Pulmonary artery endothelial cell (primary cell): ENCODE measurements around the gene LRFN3. TPM values are rescaled to one million over a fixed set of nuclear protein-coding genes. Genes with fewer than 3 reads are reported as not detected.
"Not testable (repeated sequence)": the region's sequence is repeated elsewhere in the genome, so short reads cannot be mapped to it uniquely, and the experiment has no call there.

Source experiments
- DNase-seq: peaks from one replicate; pipeline ENCODE4 v3.0.0-alpha.2; 2011; ENCODE audit warnings: low read depth, low spot score
- total RNA-seq: library from RNA; depleted of rRNA; stranded (reverse); fragments of >200 nt; gene quantifications from 2 replicates; pipeline ENCODE4 v1.2.3, GENCODE V29; 2014

The LRFN3 gene
- total RNA-seq, 1 donor from 2014 or later, result 2.6 TPM

DNA sequence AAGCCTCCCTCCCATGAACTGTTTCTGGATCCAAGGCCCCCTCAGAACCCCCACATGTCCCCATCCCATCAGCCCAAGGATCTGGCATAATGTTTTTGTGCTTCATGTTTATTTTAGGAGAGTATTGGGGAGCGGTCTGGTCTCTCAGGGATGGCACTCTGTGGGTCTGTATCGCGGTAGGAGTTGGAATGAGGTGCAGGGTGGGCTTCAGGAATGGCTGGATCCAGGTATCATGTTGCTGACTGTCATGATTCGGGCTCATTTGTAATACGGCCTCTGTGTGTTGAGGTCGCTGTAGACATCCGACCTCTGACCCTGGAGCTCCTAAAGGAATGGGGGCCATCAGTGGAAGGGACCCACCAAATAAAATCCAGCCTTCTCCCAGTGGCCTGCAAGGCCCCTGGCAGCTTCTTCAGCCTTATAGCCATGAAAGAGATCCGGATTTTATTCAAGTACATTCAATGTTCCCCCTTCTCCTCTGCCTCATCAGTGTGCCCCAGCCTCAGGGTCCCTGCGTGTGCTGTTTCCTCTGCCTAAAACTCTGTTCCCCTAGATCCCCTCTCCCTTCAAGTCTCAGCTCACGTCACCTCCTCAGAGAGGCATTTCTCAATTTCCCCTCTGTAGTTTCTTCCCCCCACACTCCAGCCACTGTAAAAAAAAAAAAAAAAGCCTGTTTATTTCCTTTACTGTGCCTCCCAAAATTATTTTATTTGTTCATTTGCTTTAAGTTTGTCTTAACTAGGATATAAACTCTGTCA, 31.7 kb upstream of the LRFN3 start:
- no peak for DNase-seq

DNA sequence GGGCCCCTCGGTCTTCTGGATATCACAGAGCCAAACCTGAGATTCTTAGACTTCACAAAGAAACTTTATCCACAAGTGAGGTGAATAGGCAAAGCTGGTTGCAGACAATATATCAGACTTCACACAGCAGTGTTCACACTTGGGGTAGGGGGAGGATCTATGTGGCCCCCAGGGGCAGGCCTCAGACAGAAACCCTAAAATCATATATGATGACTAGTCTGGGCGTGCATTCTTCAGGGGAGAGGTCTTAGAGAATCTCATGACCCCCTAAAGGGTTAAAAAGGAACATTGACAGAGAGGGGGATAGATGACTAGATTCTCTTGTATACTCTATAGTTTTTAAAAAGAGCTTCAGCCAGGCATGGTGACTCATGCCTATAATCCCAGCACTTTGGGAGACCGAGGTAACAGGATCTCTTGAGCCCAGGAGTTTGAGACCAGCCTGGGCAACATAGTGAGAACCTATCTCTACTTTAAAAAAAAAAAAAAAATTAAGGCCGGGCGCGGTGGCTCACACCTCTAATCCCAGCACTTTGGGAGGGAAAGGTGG, 30.9 kb upstream of the LRFN3 start:
- no peak for DNase-seq

DNA sequence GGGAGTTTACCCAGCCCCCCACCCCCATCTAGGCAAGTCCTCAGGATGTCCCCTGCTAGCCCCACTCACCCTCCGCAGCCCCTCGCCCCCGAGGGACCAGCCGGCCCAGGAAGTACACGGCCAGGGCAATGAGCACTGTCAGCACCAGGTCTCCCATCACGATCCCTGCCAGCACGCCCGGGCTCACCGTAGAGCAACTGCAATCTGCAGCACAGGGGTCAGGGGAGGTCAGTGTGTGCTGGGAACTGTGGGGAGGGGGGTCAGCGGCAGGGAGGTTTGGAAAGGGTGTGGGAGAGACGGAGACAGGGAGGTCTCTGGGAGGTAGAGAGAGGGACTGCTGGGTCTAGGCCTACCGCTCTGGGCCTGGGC, 28.8 kb upstream of the LRFN3 start:
- no peak for DNase-seq

DNA sequence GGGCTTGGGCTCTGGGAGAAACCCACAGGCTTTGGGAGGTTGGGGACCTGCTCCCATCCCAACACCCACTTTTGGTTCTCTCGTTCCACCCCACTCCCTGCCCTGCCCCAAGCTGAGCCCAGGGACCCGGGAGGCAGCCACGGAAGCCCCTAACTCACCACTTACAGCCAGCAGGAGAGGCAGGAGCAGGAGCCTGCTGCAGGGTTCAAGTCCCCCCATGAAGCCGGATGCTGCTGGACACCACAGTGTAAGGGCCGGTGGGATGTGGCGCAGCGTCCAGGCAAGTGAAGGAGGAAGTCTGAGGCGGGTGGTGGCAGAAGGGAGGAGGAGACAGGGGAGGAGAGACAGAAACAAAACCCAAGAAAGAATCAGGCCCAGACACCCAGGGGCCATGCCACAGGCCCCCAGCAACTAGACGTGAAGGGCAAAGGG, 28.1 kb upstream of the LRFN3 start, which contains the start of gene TYROBP:
Gene TYROBP (minus strand): TSS at position 286 of the 432 bp plus-strand sequence. CDS start 67 bp downstream, at position 219.
- no peak for DNase-seq

DNA sequence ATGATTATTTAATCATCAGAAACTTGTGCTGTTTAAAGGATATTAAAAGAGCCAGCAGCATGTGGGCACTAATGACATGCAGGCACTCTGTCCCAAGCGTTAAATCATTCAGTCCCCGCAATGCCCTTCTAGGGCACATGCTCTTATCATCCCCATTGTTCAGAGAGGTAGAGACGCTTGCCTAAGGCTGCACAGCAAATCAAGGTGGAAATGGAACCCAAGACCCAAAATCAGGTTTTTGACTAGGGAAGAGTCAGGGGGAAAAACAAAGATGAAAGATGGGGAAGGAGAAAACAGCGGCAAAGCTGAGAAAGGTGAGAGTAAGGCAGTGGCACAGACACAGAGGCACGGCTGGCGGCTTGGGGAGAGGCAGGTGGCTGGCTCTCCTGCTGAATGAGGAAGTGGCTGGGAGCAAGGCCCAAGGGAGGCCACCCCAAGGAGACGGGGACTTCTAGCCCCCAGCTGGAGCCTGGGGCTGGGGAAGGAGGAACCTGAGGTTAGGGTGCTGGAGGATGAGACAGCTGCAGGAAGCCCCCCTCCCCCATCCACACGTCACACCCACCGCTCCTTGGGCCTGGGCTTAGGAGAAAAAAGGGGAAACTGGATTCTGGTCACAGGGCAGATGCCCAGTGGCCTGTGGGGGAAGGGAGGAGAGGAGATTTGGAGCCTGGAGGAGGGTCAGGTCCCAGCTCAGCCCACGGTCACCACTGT, 27.0 kb upstream of the LRFN3 start:
- no peak for DNase-seq

DNA sequence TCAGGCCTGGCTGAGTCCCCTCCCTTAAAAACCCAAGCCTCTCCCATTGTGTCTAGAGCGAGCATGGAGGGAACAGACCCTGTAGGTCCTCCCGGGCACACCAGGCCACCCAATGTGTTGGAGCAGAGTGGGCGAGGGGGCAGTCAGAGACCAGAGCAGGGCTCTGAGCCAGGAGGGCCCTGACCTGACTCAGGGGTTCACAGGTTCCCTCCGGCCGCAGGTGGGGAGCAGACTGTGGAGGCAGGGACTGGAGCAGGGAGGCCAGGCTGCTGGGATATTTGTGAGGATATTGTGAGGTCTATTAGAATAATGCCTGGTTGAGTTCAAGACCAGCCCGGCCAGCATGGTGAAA, 26.5 kb upstream of the LRFN3 start:
- no peak for DNase-seq

DNA sequence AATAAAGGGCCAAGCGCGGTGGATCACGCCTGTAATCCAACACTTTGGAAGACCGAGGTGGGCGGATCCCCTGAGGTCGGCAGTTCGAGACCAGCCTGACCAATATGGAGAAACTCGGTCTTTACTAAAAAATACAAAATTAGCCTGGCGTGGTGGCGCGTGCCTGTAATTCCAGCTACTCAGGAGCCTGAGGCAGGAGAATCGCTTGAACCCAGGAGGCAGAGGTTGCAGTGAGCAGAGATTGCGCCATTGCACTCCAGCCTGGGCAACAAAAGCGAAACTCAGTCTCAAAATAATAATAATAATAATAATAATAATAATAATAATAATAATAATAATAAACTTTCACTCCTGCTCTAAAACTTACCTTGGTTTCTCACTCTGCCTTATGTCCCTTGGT, 25.8 kb upstream of the LRFN3 start:
- not testable (repeated sequence) for DNase-seq

DNA sequence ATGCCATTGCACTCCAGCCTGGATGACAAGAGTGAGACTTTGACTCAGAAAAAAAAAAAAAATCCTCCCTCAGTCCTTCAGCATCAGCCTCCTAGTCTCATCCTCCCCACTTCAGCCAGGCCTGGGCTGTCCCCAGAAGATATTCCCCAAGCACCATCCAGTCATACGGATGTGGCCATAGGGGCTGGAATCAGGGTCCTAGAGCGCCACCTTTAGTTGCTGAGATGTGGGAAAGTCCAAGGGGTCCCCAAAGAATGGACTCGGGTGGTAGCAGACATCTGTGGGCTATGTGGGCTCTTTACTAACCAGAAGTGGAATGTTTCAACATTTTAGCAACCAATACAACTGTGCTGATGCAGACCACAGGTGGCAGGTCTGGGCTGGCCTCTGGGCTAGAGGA, 25.0 kb upstream of the LRFN3 start:
- DNase-seq, result no peak

DNA sequence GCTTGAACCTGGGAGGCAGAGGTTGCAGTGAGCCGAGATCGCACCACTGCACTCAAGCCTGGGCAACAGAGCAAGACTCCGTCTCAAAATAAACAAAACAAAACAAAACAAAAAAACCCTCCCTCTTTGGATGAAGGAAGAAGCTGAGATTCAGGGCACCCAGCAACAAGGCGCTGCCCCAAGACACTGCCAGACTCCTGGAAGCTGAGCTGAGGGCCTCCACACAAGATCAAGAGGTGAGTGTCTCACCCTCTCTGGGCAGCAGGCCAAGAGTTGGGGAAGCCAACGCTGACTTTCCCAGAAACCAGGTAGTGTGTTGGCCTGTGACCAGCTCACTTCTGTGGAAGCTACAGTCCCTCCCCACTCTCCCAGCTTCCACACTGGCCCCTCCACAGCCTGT, 24.4 kb upstream of the LRFN3 start:
- no peak for DNase-seq

DNA sequence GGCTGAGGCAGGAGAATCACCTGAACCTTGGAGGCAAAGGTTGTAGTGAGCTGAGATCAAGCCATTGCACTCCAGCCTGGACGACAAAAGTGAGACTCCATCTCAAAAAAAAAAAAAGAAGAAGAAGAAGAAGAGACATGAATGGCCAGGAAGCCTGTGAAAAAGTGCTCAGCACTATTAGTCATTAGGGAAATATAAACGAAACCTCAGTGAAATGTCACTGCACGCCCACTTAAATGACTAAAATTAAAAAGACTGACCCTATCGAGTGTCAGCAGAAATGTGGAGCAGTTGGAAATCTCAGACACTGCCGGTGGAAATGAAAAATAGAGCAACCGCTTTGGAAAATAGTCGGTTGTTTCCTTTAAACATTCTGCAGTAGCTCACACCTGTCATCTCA, 22.6 kb upstream of the LRFN3 start:
- no peak for DNase-seq

DNA sequence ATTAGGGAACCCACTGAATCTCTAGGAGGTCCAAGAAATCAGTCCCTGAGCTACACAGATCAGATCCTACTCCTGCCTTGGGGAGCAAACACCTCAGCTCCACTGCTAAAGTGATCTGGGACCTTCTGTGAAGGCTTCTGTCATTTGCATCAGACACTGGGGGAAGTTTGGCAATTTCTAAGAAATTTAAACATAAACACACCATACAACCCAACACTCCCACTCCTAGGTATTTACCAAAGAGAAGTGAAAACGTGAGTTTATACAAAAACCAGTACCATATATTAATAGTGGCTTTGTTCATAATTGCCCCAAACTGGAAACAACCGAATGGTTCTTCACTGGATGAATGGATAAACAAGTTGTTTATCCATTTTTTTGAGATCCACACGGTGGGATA, 20.7 kb upstream of the LRFN3 start:
- no peak for DNase-seq

DNA sequence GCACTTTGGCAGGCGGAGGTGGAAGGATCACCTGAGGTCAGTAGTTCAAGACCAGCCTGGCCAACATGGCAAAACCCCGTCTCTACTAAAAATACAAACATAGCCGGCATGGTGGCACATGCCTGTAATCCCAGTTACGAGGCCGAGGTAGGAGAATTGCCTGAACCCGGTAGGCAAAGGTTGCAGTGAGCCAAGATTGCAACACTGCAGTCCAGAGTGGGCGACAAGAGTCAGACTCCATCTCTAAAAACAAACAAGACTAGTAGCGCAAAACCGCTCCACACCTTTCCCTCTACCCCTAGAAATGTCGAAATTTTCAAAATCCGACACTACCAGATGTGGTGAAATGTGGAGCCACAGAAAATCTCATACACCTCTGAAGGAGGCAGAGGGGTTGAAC, 16.9 kb upstream of the LRFN3 start:
- no peak for DNase-seq

DNA sequence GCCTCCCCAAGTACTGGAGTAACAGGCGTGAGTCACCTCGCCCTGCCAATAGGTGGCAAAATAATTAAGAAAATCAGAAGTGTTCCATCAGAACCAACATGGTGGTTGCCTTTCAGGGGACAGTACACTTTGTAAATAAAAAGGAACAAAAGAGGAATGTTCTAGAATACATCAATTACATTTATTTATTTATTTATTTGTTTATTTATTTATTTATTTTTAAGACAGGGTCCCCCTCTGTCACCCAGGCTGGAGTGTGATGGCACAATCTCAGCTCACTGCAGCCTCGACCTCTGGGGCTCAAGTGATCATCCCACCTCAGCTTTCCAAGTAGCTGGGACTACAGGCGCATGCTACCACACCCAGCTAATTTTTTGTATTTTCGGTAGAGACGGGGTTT, 15.2 kb upstream of the LRFN3 start:
- no peak for DNase-seq

DNA sequence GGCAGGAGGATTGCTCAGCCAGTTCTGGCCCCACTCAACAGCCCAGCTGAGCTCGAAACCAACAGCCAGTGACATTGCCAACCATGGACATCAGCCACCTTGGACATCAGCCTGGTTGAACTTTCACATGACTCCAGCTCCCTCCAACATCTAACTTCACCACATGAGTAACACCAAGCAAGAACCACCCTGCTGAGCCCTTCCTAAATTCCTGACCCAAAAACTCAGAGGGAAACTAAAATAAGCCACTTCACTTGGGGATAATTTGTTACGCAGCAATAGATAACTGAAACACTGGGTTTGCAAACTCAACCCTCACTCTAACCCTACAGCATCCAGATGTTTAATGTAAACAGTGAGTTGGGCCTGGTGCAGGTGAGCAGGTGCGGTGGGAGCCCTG, 10.7 kb upstream of the LRFN3 start:
- no peak for DNase-seq

DNA sequence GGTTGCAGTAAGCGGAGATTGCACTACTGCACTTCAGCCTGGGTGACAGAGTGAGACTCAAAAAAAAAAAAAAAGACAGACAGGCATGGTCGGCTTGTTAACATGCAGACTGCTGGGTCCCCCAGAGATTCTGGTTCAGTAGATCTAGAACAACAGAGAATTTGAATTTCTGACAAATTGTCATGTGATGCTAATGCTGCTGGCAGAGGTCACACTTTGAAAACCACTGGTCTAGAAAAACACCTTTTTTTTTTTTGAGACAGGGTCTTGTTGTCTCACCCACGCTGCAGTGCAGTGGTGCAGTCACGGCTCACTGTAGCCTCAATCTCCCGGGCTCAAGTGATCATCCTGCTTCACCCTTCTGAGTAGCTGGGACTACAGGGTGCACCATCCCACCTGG, 7.7 kb upstream of the LRFN3 start:
- DNase-seq, result no peak

DNA sequence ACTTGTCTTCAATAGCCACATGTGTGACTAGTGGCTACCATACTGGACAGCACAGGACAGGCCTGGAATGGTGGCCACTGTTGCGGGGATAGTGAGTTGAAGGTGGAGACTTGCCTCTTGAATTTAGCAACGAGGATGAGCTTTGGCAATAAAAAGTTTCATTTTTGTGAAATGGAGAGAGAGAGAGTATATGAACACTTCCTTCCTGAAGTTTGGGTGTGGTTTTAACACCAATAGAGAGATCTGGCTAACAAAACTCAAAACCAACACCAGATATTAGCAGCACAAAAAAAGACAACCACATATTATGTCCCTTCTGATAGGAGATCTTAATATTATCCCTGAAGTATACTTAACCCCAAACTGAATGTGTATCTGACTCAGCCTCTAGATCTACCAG, 6.3 kb upstream of the LRFN3 start:
- no peak for DNase-seq

DNA sequence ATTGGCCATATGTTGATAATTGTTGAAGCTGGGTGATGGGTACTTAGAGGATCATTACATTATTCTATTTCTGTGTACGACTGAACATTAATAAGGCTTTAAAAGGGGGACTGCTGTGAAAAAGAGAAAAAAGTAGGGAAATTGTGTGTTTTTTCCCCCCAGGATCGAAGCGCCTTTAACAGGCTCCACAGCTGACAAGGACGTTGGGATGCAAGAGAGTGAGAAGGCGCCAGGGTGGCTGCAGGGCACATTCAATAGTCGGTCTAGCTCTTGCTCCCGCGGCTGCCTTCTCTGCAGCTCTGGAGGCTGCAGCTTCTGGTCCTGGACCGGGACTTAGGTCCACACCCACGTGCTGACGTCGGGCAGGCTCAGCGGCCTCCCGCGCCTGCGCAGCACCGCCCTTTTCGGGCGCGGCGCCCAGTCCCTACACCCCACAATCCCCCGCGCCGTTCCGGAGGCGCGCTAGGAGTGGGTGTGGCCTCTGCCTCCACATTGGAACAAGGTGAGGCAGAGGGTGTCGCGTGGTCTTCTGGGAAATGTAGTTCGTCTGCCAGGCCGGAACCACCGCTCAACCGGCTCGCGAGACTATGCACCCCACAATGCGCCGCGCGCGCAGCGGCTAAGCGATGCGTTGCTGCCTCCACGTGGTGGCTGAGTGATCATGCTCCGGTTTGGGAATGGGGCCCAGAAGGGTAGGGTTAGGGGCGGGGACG, 4.9 kb upstream of the LRFN3 start:
- peak; percentile 98 for DNase-seq

DNA sequence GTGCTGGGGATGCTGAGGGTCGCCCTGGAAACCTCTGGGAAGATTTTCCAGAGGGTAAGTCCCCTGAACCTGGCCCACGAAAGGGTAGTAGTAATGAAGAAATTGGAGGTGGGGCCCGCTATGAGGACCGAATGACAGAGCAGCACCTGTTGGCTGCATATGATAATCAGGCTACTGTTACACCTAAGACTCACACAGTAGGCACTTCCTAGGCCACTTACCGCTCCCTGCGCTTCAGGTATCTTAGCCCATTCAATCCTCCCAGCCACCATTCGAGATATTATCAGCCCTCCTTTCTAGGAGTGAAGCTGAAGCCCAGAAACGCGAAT, 4.3 kb upstream of the LRFN3 start:
- no peak for DNase-seq

DNA sequence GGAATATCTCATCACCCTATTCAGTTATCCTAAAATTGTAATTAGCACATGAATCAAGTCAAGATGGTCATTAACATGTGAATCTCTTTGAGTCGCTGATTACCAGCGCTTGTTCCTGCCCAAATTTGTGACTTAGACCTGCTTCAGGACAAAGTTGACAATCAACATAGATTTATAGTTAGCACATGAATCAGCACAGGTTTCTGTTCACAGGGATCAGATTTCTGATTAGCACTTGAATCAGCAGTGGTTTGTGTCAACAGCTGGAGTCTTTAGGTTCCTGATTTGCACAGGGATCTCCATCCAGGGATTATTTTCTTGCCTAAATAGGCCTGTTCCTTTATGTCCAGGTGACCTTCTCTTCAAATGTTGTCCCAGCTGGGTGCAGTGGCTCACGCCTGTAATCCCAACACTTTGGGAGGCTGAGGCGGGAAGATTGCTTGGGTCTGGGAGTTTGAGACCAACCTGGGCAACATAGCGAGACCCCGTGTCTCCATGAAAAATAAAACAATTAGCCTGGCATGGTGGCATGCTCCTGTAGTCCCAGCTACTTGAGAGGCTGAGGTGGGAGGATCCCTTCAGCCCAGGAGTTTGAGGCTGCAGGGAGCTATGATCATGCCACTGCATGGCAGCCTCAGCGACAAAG, 3.8 kb upstream of the LRFN3 start:
- DNase-seq, result no peak

DNA sequence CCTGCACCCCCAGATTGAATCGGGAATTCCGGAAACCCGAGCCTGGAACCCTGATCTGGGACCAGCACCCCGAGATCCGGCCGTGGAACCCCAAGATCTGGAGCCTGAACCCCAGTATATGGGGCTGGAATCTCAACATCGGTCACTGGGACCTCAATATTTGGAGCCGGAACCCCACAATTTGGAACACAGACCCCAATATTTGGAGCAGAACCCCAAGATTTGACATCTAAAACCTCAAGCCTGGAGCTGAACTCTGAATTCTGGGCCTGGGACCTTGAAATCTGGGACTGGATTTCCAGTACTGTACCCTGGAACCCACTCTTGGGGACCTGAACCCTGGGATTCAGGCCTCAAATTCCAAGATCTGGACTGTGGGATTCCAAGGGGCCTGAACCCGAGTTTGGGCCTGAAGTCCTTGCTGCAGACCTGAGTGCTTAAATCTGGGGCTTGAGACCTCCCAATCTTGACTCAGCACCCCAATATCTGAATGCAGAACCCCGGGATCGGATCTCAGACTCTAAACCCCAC, 629 bp downstream of the LRFN3 start:
- DNase-seq, result no peak
